Right ventricle myocardium superior (tissue), 1 donor: ENCODE results near the gene GRSF1. TPM values are rescaled to one million over a fixed set of nuclear protein-coding genes. Genes with fewer than 3 reads are reported as not detected.

ENCODE experiments used
- ATAC-seq: fragments of 200-7000 bp; cut with Tn5 transposase; one replicate; pipeline ENCODE4 v1.9.1; 2020; ENCODE audit warnings: mild to moderate bottlenecking; ENCODE audit not compliant: poor library complexity
- DNase-seq: peaks from one replicate; pipeline ENCODE4 v3.0.0-alpha.2; 2020
- intact Hi-C: fragments of 100-400 bp; cut with DNase I; formaldehyde crosslinking; loops from one replicate; pipeline ENCODE4 v1.11.2; 2022
- total RNA-seq: library from RNA; stranded (reverse); fragmentation: NEBNext Ultra II Directional; extraction: Animal tissue kit (Norgen Biotek cat#: 25700); gene quantifications from one replicate; pipeline ENCODE4 v1.2.1, GENCODE V29; 2021
- donor health status: DM: no; HTN: yes; CAD: no; lungs with severe emphysema.

The GRSF1 gene
- total RNA-seq, 1 donor from 2014 or later, result 105 TPM

- intact Hi-C loops, result no loop called here
- peak; percentile 75 for DNase-seq
- peak; percentile 76 for ATAC-seq
Measured at GRCh38 chr4:70838666-70839588, 763 bp downstream of the GRSF1 start.

GRCh38 chr4:70838204-70838603, 1.5 kb downstream of the GRSF1 start:
- intact Hi-C loops, result no loop called here
- ATAC-seq, result no peak
- no peak for DNase-seq

GRCh38 chr4:70836081-70836480, 3.6 kb downstream of the GRSF1 start:
- ATAC-seq (no peak), DNase-seq (no peak)
- intact Hi-C loops, result no loop called here

- no peak for ATAC-seq
Measured at GRCh38 chr4:70833675-70834074, 6.0 kb downstream of the GRSF1 start.

GRCh38 chr4:70831293-70831692, 8.4 kb downstream of the GRSF1 start:
- DNase-seq, result no peak
- intact Hi-C loops, result no loop called here
- ATAC-seq, result no peak

More at GRCh38 chr4:70833675-70834074, 6.0 kb downstream of the GRSF1 start:
- intact Hi-C loops, result no loop called here
- DNase-seq, result no peak

GRCh38 chr4:70830054-70830453, 9.6 kb downstream of the GRSF1 start:
- intact Hi-C loops, result no loop called here
- DNase-seq, result no peak
- no peak for ATAC-seq

- intact Hi-C loops, result no loop called here
- no peak for ATAC-seq
Measured at GRCh38 chr4:70829492-70829891, 10.2 kb downstream of the GRSF1 start.

GRCh38 chr4:70829015-70829414, 10.7 kb downstream of the GRSF1 start:
- ATAC-seq, result no peak
- intact Hi-C loops, result no loop called here
- no peak for DNase-seq

More at GRCh38 chr4:70829492-70829891, 10.2 kb downstream of the GRSF1 start:
- DNase-seq, result no peak

GRCh38 chr4:70818921-70819320, 20.8 kb downstream of the GRSF1 start:
- DNase-seq (no peak), ATAC-seq (no peak)
- intact Hi-C loops, result no loop called here

- ATAC-seq (no peak), DNase-seq (no peak)
- intact Hi-C loops, result no loop called here
Measured at GRCh38 chr4:70818173-70818855, 21.4 kb downstream of the GRSF1 start.

- intact Hi-C loops, result no loop called here
- no peak for ATAC-seq
- no peak for DNase-seq
Measured at GRCh38 chr4:70816894-70817293, 22.8 kb downstream of the GRSF1 start.

- ATAC-seq (no peak), DNase-seq (no peak)
- intact Hi-C loops, result no loop called here
Measured at GRCh38 chr4:70815370-70815769, 24.3 kb downstream of the GRSF1 start.

- intact Hi-C loops, result no loop called here
- ATAC-seq (no peak), DNase-seq (no peak)
Measured at GRCh38 chr4:70808151-70808550, 31.5 kb downstream of the GRSF1 start.

- no peak for ATAC-seq
- no peak for DNase-seq
- intact Hi-C loops, result no loop called here
Measured at GRCh38 chr4:70802928-70803580, 36.6 kb downstream of the GRSF1 start.

GRCh38 chr4:70801265-70801809, 38.4 kb downstream of the GRSF1 start:
- intact Hi-C loops, result no loop called here
- ATAC-seq (no peak), DNase-seq (no peak)

- ATAC-seq (no peak), DNase-seq (no peak)
- intact Hi-C loops, result no loop called here
Measured at GRCh38 chr4:70793626-70794025, 46.1 kb downstream of the GRSF1 start.

- no peak for DNase-seq
- no peak for ATAC-seq
- intact Hi-C loops, result no loop called here
Measured at GRCh38 chr4:70788733-70789132, 51.0 kb downstream of the GRSF1 start.

- DNase-seq (no peak), ATAC-seq (no peak)
- intact Hi-C loops, result no loop called here
Measured at GRCh38 chr4:70787496-70787895, 52.2 kb downstream of the GRSF1 start.

- intact Hi-C loops, result no loop called here
- ATAC-seq (no peak), DNase-seq (no peak)
Measured at GRCh38 chr4:70783096-70783495, 56.6 kb downstream of the GRSF1 start.
